Effector memory CD8-positive, alpha-beta T cell (primary cell): ENCODE measurements around the gene ZDHHC11.

Experiments
- ATAC-seq: fragments of 150-1000 bp; cut with Tn5 transposase; replicated peaks from 2 replicates; pipeline ENCODE4 v1.10.0; 2021; ENCODE audit warnings: mild to moderate bottlenecking, moderate library complexity
- DNase-seq, 3 experiments: peaks; one replicate each; pipeline ENCODE4 v3.0.0; 2021
- H3K27ac Mint-ChIP-seq, 2 donors: one replicate each; pipeline ENCODE4 v1.8.0; 2022; ENCODE audit warnings: mild to moderate bottlenecking in 2 of 2, mixed read lengths in 2 of 2, moderate library complexity in 2 of 2
- H3K27me3 Mint-ChIP-seq, 2 donors: one replicate each; pipeline ENCODE4 v1.8.0; 2022; ENCODE audit warnings: mixed read lengths in 2 of 2
- H3K36me3 Mint-ChIP-seq: one replicate; pipeline ENCODE4 v1.8.0; 2022; ENCODE audit warnings: mild to moderate bottlenecking, moderate library complexity, mixed read lengths; ENCODE audit not compliant: insufficient read depth
- H3K4me1 Mint-ChIP-seq, 2 donors: one replicate each; pipeline ENCODE4 v1.8.0; 2022; ENCODE audit warnings: low read depth in 2 of 2, mixed read lengths in 2 of 2
- H3K4me3 Mint-ChIP-seq, 2 donors: one replicate each; pipeline ENCODE4 v1.8.0; 2022; ENCODE audit warnings: mild to moderate bottlenecking in 2 of 2, mixed read lengths in 2 of 2, moderate library complexity in 2 of 2
- H3K9me3 Mint-ChIP-seq, 2 donors: one replicate each; pipeline ENCODE4 v1.8.0; 2022; ENCODE audit warnings: mixed read lengths in 2 of 2
- total RNA-seq, 9 experiments: gene quantifications; one replicate each; lab custom pipeline; 2026; lab: John Stamatoyannopoulos, UW

The ZDHHC11 gene, protein sequence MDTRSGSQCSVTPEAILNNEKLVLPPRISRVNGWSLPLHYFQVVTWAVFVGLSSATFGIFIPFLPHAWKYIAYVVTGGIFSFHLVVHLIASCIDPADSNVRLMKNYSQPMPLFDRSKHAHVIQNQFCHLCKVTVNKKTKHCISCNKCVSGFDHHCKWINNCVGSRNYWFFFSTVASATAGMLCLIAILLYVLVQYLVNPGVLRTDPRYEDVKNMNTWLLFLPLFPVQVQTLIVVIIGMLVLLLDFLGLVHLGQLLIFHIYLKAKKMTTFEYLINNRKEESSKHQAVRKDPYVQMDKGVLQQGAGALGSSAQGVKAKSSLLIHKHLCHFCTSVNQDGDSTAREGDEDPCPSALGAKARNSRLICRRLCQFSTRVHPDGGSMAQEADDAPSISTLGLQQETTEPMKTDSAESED
- total RNA-seq, result 2.1 to 9.2 (median 3.8) reads per million in 9 experiments

DNA sequence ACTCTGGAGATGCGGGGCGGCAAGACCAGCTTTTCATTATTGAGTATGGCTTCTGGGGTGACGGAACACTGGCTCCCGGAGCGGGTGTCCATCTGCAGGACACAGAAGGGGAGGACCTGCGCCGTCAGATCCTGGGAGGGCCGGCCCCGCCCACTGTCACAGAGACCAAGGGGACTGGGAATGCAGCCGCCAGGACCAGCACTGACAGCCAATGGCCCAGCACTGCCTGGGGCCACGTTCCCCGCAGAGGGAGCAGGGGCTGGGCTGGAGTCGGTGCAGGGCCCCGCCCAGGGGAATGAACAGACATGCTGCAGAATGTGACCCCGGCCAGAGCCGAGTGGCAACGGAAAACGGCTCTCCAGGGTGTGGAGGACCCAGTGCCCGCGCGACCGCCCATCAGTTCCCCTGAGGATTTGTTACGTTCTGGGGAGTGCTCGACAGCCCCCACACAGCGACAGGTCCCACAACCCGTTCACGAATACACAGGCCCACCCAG lies at the start of gene ZDHHC11:
TSS of gene ZDHHC11 (minus strand) at position 476 of the 496 bp plus-strand sequence. CDS start at position 92, 384 bp downstream.
- no peak within 1 kb of the TSS for H3K4me3 Mint-ChIP-seq
- H3K36me3 Mint-ChIP-seq, result peaks cover 4% of the 10 kb centered on the region
- peaks cover 11 to 16% of the 10 kb centered on the region in 2 donors for H3K27me3 Mint-ChIP-seq
- H3K9me3 Mint-ChIP-seq, result no peaks in the 10 kb centered on the region
- DNase-seq (no peak), ATAC-seq (no peak)
- H3K4me1 Mint-ChIP-seq, result peaks cover 5 to 8% of the 10 kb centered on the region in 2 donors
- H3K27ac Mint-ChIP-seq, result no peak within 1 kb of the TSS

DNA sequence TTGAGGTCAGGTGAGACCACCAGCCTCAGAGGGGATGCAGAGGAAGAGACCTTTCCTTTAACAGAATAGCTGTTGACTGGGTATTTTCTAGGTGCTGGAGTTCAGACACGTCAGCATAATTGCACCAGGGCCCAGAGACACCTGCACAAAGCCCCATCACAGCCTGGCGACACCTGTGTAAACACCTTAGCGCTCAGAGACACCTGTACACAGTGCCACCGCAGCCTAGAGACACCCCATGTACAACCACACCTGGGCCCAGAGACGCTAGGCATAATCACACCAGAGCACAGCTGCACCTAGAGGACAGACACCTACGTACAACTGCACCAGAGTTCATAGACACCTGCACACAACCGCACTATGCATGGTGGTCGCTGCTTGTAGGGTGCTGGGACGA lies 42.9 kb upstream of the ZDHHC11 start:
- H3K4me1 Mint-ChIP-seq, result peaks cover 8 to 10% of the 10 kb centered on the region in 2 donors
- H3K36me3 Mint-ChIP-seq, result peaks cover 31% of the 10 kb centered on the region
- DNase-seq (no peak), ATAC-seq (no peak)
- no peak overlapping the region for H3K27ac Mint-ChIP-seq
- H3K27me3 Mint-ChIP-seq, result no peaks in the 10 kb centered on the region
- peak overlapping the region; percentile 51 for H3K4me3 Mint-ChIP-seq
- H3K9me3 Mint-ChIP-seq, result no peaks in the 10 kb centered on the region

DNA sequence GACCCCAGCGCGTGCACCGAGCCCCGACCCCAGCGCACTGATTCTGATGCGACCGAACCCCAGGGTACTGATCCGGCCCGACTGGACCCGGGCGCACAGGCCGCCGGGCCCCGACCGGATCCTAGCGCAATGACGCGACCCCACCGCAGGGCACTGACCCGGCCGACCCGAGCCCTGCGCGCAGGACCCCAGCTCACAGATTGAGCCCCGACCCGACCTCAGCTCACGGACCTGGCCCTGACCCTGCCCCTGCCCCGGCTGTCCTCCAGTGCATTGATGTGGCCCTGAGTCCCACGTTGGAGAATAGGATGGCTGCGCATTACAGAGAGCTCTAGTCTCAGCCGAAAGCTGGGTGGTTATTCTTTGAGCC lies 42.3 kb upstream of the ZDHHC11 start:
- peaks cover 34% of the 10 kb centered on the region for H3K36me3 Mint-ChIP-seq
- no peak overlapping the region for H3K27ac Mint-ChIP-seq
- no peaks in the 10 kb centered on the region for H3K9me3 Mint-ChIP-seq
- ATAC-seq, result no peak
- no peak for DNase-seq
- H3K27me3 Mint-ChIP-seq, result no peaks in the 10 kb centered on the region
- H3K4me3 Mint-ChIP-seq, result peak overlapping the region; percentile 51
- peaks cover 11 to 14% of the 10 kb centered on the region in 2 donors for H3K4me1 Mint-ChIP-seq

DNA sequence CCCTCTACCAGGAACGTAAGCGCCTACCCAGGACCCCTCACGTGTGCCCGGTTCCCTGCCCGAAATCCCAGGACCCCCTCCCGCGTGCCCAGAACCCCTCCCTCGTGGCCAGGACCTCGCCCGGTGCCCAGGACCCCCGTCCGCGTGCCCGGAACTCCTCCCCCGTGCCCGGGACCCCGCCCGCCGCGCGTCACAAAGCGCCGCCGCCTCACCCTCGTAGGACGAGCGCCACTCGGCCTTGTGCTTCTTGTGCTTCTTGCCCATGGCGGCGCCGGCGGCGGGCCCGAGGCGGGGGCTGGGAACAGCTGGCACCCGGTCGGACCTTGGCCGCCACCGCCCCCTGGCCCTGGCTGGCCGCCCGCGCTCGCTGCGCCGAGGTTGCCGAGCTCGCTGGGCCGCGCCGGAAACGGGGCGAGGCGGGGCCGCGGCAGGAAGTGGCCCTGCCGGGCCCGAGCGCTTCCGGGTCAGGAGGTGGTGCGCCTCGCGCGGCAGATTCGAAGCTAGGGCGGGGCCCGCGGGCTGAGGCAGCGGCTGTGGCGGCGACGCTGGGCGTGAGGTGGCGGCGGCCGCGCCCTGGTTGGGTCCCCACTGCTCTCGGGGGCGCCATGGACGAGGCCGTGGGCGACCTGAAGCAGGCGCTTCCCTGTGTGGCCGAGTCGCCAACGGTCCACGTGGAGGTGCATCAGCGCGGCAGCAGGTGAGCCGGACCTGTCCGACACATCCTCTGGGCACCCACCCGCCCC lies 41.8 kb upstream of the ZDHHC11 start, which contains the start of the genes BRD9 and TRIP13:
TSS of gene BRD9 (minus strand) at position 408 of the 743 bp plus-strand sequence. CDS start at position 264, 144 bp downstream.
TSS of gene TRIP13 (plus strand) at position 491 of the 743 bp plus-strand sequence. CDS start at position 606, 115 bp downstream.
- Mint-ChIP-seq H3K4me3 (peak within 1 kb of the TSS; percentile 89), H3K27ac (peak within 1 kb of the TSS; percentile 90 to 93), H3K4me1 (peaks cover 13 to 15% of the 10 kb centered on the region in 2 donors), H3K9me3 (no peaks in the 10 kb centered on the region), H3K36me3 (peaks cover 39% of the 10 kb centered on the region), H3K27me3 (no peaks in the 10 kb centered on the region)
- peak; percentile 77 to 83 (median 79) for DNase-seq
- peak; percentile 95 for ATAC-seq

DNA sequence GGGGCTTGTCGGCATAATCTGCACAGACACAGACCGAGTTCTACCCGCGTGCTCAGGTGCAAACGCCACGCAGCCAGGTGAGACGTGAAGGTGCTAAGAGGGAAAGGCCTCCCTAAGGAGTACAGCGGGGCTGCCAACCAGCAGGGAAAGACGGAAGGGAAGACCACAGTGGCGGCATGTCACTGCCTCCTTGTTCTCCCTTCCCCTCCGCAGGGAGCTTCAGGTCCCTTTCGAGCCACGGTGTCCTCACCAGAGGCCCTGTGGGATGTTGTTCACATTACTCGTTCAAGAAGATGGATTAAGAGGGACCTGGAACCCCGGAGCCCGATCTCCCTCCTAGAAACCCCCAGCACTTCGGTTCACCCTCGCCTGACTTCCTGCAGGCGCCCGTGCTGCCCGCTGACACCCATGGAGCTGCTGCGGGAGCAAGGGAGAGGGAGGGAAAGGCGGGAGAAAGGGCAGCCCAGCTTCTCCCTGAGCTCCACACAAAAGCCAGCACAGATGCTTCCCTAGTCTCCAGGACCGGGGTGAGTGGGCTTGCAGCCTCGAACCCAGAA lies 41.1 kb upstream of the ZDHHC11 start:
- Mint-ChIP-seq H3K4me3 (peak overlapping the region; percentile 89), H3K27me3 (no peaks in the 10 kb centered on the region), H3K9me3 (no peaks in the 10 kb centered on the region), H3K36me3 (peaks cover 46% of the 10 kb centered on the region), H3K4me1 (peaks cover 13 to 15% of the 10 kb centered on the region in 2 donors), H3K27ac (peak overlapping the region; percentile 90 to 93)
- ATAC-seq (no peak), DNase-seq (peak in 1 of 3 experiments; percentile 7)

DNA sequence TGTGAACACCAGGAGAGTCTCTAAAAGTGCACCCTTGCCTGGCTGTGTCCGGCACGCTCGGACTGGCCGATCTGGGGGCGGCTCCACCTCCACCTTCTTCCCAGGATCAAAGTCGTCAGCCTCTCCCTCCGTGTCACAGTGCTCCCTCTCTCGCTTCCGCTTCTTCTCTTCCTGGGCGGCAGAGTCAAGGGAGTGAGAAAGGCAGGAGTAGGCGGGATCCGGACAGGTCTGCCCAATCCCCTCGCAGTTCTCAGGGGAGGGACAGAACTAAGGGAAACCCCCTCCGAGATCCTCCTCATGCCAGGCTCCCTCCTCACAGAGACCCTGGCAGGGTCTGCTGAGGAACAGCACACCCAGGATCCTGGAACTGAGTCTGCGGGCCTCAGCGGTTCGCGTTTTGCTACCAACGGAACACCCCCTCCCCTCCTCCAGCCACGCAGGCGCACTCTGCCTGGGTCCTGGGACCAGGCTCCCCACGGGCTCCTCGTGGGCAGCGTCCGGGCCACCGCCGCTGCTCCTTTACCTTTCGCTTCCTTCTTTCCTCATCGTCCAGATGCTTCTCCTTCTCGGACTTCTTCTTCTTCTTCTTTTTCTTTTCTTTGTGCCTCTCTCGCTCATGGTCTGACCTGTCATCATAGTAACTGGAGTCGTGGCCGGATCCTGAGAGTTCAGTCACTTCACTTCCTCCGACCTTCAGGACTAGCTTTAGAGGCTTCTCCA lies 40.5 kb upstream of the ZDHHC11 start:
- H3K36me3 Mint-ChIP-seq, result peaks cover 52% of the 10 kb centered on the region
- no peaks in the 10 kb centered on the region for H3K27me3 Mint-ChIP-seq
- no peak for DNase-seq
- H3K9me3 Mint-ChIP-seq, result no peaks in the 10 kb centered on the region
- H3K4me1 Mint-ChIP-seq, result peaks cover 15 to 17% of the 10 kb centered on the region in 2 donors
- peak overlapping the region; percentile 89 for H3K4me3 Mint-ChIP-seq
- no peak for ATAC-seq
- peak overlapping the region; percentile 90 to 93 for H3K27ac Mint-ChIP-seq

DNA sequence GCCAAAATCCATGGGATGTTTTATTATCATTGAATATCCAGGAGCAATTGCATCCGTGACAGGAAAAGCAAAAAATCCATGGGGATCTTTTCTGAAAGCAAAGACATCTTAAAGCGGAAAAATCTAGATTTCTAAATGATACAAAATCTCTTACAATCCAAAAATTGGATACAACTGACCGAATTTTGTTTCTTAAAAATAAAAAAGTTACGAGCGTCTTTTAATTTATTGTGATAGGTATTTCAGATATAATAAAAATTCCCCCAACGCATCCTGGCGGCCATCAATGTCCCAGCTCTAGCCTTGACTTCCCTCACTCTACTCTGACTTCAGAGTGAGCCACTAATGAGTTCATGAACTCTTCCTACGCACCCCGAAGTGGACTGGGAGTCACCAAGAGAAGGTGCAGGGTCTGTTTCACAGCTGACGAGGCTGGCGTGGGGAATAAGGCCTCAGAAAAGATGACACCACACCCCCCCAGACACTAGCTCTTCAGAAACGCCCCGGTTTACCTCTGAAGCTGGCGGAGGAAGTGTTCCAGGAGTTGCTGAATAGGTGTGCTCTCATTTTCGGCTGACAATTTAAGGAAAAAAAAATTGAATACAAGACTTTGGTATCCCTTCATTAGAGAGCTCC lies 38.4 kb upstream of the ZDHHC11 start:
- Mint-ChIP-seq H3K4me1 (peaks cover 19% of the 10 kb centered on the region in 2 donors), H3K9me3 (no peaks in the 10 kb centered on the region), H3K27ac (no peak overlapping the region), H3K4me3 (no peak overlapping the region), H3K27me3 (no peaks in the 10 kb centered on the region), H3K36me3 (peaks cover 72% of the 10 kb centered on the region)
- DNase-seq, result no peak
- no peak for ATAC-seq

DNA sequence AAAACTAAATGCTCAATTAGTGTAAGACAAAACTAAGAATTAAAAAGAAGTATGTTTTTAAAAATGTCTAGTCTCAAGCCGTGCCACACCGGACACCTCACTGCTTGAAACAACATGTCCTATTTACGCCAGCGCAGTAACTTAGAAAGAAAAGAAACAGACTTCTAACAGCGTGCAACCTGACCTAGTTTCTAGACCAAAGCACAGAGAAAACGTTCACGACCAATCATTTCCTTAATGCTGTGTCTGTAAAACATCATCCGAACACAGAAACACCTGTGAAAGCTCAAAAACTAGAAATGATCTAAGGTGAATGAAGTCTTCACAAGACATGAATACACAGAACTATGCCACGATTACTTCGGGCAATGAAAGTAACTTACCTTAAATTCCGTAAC lies 37.9 kb upstream of the ZDHHC11 start:
- DNase-seq, result no peak
- H3K9me3 Mint-ChIP-seq, result no peaks in the 10 kb centered on the region
- H3K4me1 Mint-ChIP-seq, result peaks cover 19 to 21% of the 10 kb centered on the region in 2 donors
- H3K27ac Mint-ChIP-seq, result peak overlapping the region in 1 of 2 donors; percentile 88
- ATAC-seq, result peak; percentile 14
- H3K27me3 Mint-ChIP-seq, result no peaks in the 10 kb centered on the region
- peaks cover 78% of the 10 kb centered on the region for H3K36me3 Mint-ChIP-seq
- peak overlapping the region in 1 of 2 donors; percentile 48 for H3K4me3 Mint-ChIP-seq

DNA sequence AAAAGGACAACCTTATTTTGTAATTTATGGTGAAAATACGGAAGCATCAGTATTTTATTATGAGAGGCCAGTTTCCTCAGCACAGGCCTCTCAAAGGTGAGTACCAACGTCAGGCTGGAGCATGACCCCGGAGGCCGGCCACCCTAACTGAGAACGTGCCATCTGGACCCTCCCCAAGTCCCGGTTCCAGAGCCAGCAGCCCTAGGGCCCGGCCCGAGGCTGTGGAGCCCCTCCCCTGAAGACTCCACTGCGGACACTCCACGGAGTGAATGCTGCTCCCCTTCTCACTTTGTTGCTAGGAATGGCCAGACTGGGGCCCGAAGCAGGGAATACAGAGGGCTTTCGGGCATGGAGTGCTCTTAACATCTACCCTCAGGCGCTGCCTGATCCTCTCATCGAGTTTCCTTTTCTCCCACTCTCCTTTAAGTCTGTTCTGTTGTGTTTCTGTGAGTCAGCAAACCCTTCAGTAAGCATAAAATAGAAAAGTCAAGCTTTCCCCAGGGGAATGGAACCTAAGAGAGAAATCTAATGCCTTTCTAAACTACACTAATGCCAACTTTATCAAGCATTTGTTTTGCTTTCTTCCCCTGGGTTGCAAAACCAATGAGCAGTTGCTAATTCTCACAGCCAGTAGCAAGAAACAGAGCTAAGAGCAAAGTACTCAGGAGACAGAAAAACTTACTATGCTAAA lies 37.3 kb upstream of the ZDHHC11 start:
- Mint-ChIP-seq H3K36me3 (peaks cover 83% of the 10 kb centered on the region), H3K9me3 (peaks cover 0 to 2% of the 10 kb centered on the region in 2 donors), H3K27ac (peak overlapping the region in 1 of 2 donors; percentile 88), H3K4me3 (peak overlapping the region in 1 of 2 donors; percentile 48), H3K4me1 (peaks cover 19 to 25% of the 10 kb centered on the region in 2 donors), H3K27me3 (no peaks in the 10 kb centered on the region)
- DNase-seq (no peak), ATAC-seq (no peak)

DNA sequence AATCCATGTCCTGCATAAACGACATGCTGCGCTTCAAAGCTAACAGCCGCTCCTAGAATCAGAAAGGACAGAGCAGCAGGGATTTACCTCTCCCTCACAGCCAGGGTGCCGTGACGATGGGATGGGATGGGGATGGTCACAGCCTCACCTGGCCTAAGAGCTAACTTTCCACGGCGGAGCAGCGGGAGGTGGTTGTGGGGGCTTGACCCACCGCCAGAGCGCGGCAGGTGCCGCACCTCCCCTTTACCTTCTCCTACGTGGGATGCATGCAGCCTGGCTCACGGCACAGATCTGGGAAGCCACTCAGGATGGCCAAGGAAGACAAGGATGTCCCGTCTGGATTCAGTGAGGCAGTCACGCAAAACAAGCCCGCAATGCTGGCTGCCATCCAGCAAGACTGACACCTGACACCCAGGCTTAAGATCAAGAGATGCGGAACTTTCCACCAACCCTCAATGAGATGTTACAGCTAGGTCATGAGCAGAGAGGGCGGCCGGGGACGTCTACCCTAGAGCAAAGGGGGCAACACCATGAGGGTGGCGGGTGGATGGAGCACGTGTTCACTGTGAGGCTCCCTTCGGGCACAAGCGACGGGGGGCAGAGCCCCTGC lies 36.0 kb upstream of the ZDHHC11 start:
- no peak for DNase-seq
- peaks cover 93% of the 10 kb centered on the region for H3K36me3 Mint-ChIP-seq
- H3K27me3 Mint-ChIP-seq, result no peaks in the 10 kb centered on the region
- no peak overlapping the region for H3K4me3 Mint-ChIP-seq
- no peak for ATAC-seq
- H3K9me3 Mint-ChIP-seq, result peaks cover 11 to 14% of the 10 kb centered on the region in 2 donors
- peaks cover 32 to 36% of the 10 kb centered on the region in 2 donors for H3K4me1 Mint-ChIP-seq
- H3K27ac Mint-ChIP-seq, result peak overlapping the region in 1 of 2 donors; percentile 55

DNA sequence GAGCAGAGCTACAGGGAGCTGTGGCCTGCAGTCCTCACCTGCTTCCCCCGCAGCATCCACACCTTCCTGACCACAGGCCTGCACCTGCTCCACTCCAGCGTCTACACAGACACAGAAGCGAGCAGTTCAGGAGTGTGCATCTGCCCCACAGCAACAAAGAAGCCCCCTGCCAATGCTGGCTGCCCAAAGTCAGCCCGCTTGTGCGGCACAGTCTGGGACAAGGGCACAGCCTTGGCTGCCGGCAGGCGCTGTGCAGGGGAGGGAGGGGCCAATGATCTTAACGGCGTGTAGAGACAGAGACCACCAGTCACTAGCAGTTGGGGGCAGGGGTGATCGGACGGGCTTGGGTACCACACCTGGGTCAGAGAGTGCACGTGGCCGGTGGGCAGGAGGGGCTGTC lies 35.2 kb upstream of the ZDHHC11 start:
- Mint-ChIP-seq H3K4me3 (no peak overlapping the region), H3K9me3 (peaks cover 11 to 15% of the 10 kb centered on the region in 2 donors), H3K27me3 (no peaks in the 10 kb centered on the region), H3K27ac (peak overlapping the region in 1 of 2 donors; percentile 20), H3K36me3 (peaks cover 94% of the 10 kb centered on the region), H3K4me1 (peaks cover 31 to 37% of the 10 kb centered on the region in 2 donors)
- DNase-seq (no peak), ATAC-seq (no peak)
